Measurements from ENCODE around the gene NEK11.

Gene NEK11

GRCh38 chr3:130997289-130997688 lies 29.4 kb upstream of the NEK11 start:
- Histone ChIP-seq H3K9ac (ENCODE audit: low read length) (no peak overlapping the region), H3K79me2 (ENCODE audit: insufficient read depth, low read length) (no peaks in the 10 kb centered on the region), H3K36me3 (ENCODE audit: insufficient read depth, low read length) (peaks cover 78% of the 10 kb centered on the region), H3K27ac (ENCODE audit: low read depth, low read length, poor library complexity, severe bottlenecking) (no peak overlapping the region), H3F3A (ENCODE audit: insufficient read depth, low read length) (no peaks in the 10 kb centered on the region), H4K20me1 (ENCODE audit: insufficient read depth, low read length) (no peaks in the 10 kb centered on the region), H3K4me3 (ENCODE audit: low read depth, low read length, poor library complexity, severe bottlenecking) (no peak overlapping the region), H3K9me3 (ENCODE audit: low read length) (no peaks in the 10 kb centered on the region), H3K4me2 (ENCODE audit: low read length) (no peak overlapping the region), H3K4me1 (ENCODE audit: insufficient read depth, low read length, severe bottlenecking) (no peaks in the 10 kb centered on the region), H3K27me3 (ENCODE audit: insufficient read depth, low read length) (no peaks in the 10 kb centered on the region), H3K9me2 (ENCODE audit: low read depth, low read length) (no peaks in the 10 kb centered on the region), H2AFZ (ENCODE audit: low read length) (no peak overlapping the region)
- TF ChIP-seq EZH2 (IDR thresholded peaks at IDR 0.05; ENCODE audit: borderline replicate concordance, low read length) (no peak), CTCF (IDR thresholded peaks at IDR 0.05; ENCODE audit: low read length) (no peak)

- Histone ChIP-seq H3K9me3 (ENCODE audit: low read length) (no peaks in the 10 kb centered on the region), H3K4me1 (ENCODE audit: insufficient read depth, low read length, severe bottlenecking) (no peaks in the 10 kb centered on the region), H3K9me2 (ENCODE audit: low read depth, low read length) (no peaks in the 10 kb centered on the region), H3K36me3 (ENCODE audit: insufficient read depth, low read length) (peaks cover 88% of the 10 kb centered on the region), H3F3A (ENCODE audit: insufficient read depth, low read length) (no peaks in the 10 kb centered on the region), H3K4me2 (ENCODE audit: low read length) (no peak overlapping the region), H3K79me2 (ENCODE audit: insufficient read depth, low read length) (no peaks in the 10 kb centered on the region), H3K27ac (ENCODE audit: low read depth, low read length, poor library complexity, severe bottlenecking) (no peak overlapping the region), H3K9ac (ENCODE audit: low read length) (no peak overlapping the region), H2AFZ (ENCODE audit: low read length) (no peak overlapping the region), H3K4me3 (ENCODE audit: low read depth, low read length, poor library complexity, severe bottlenecking) (no peak overlapping the region), H4K20me1 (ENCODE audit: insufficient read depth, low read length) (no peaks in the 10 kb centered on the region), H3K27me3 (ENCODE audit: insufficient read depth, low read length) (no peaks in the 10 kb centered on the region)
- TF ChIP-seq CTCF (IDR thresholded peaks at IDR 0.05; ENCODE audit: low read length) = no peak
- no peak for TF ChIP-seq EZH2 (IDR thresholded peaks at IDR 0.05; ENCODE audit: borderline replicate concordance, low read length)
These were observed 25.6 kb upstream of the NEK11 start for GRCh38 chr3:131001071-131001470.

DNA sequence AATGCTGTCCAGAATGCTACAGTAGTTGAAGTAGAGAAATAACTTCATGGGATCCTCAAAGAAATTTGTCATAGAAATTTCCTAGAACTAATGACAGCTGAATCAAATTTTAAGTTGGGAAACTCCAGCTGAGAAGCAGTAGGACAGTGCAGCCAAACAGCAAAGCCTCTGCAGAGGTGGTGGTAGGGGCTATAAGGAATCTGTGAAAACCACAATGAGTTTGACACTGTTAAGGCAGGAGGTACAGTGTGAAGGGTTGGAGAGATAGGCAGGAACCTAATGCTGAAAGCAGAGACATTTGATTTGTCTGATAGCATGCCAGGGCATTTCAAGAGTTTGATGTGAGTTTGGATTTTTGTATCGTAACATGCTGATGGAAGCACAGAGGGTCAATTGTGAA lies 22.1 kb upstream of the NEK11 start:
- TF ChIP-seq CTCF (IDR thresholded peaks at IDR 0.05; ENCODE audit: low read length) (no peak), EZH2 (IDR thresholded peaks at IDR 0.05; ENCODE audit: borderline replicate concordance, low read length) (no peak)
- Histone ChIP-seq H3K4me2 (ENCODE audit: low read length) (no peak overlapping the region), H3K4me1 (ENCODE audit: insufficient read depth, low read length, severe bottlenecking) (no peaks in the 10 kb centered on the region), H3F3A (ENCODE audit: insufficient read depth, low read length) (no peaks in the 10 kb centered on the region), H3K4me3 (ENCODE audit: low read depth, low read length, poor library complexity, severe bottlenecking) (no peak overlapping the region), H3K79me2 (ENCODE audit: insufficient read depth, low read length) (no peaks in the 10 kb centered on the region), H3K9ac (ENCODE audit: low read length) (no peak overlapping the region), H4K20me1 (ENCODE audit: insufficient read depth, low read length) (no peaks in the 10 kb centered on the region), H3K9me2 (ENCODE audit: low read depth, low read length) (no peaks in the 10 kb centered on the region), H3K27ac (ENCODE audit: low read depth, low read length, poor library complexity, severe bottlenecking) (no peak overlapping the region), H3K27me3 (ENCODE audit: insufficient read depth, low read length) (no peaks in the 10 kb centered on the region), H2AFZ (ENCODE audit: low read length) (no peak overlapping the region), H3K36me3 (ENCODE audit: insufficient read depth, low read length) (peaks cover 83% of the 10 kb centered on the region), H3K9me3 (ENCODE audit: low read length) (no peaks in the 10 kb centered on the region)

Measured in OCI-LY1 (cell line).